Tibial nerve (tissue), 4 donors: ENCODE data around the gene SLC16A8. TPM values are rescaled to one million over a fixed set of nuclear protein-coding genes. Genes with fewer than 3 reads are reported as not detected.

Source experiments
- DNase-seq, 2 donors: peaks; one replicate each; pipeline ENCODE4 v3.0.0-alpha.2; 2019; ENCODE audit warnings: low spot score in 2 of 2
- H3K27ac ChIP-seq, 4 donors: fragments of 200-600 bp; sonication (generic) in 3 of 4; one replicate each; pipeline ENCODE4 v1.5.1; 2017 to 2019; ENCODE audit warnings: mild to moderate bottlenecking in 1 of 4
- H3K27me3 ChIP-seq, 2 donors: fragments of 200-600 bp; sonication (generic) in 1 of 2; one replicate each; pipeline versions ENCODE4 v1.5.1 to v1.6.0; 2017 to 2019
- H3K36me3 ChIP-seq, 3 donors: fragments of 200-600 bp; sonication (generic); one replicate each; pipeline ENCODE4 v1.5.1; 2018 to 2019
- H3K4me1 ChIP-seq, 4 donors: fragments of 200-600 bp; sonication (generic) in 3 of 4; one replicate each; pipeline ENCODE4 v1.5.1; 2017 to 2019
- H3K4me3 ChIP-seq, 4 donors: fragments of 200-600 bp; sonication (generic) in 3 of 4; one replicate each; pipeline ENCODE4 v1.5.1; 2017 to 2019; ENCODE audit warnings: mild to moderate bottlenecking in 1 of 4, moderate library complexity in 1 of 4
- H3K9me3 ChIP-seq, 4 donors: fragments of 200-600 bp; sonication (generic) in 3 of 4; one replicate each; pipeline ENCODE4 v1.5.1; 2017 to 2019
- CTCF ChIP-seq, 5 experiments: fragments of 200-600 bp in 3 of 5; fragments of 450-650 bp in 2 of 5; sonication (generic) in 3 of 5; IDR thresholded peaks; one replicate each; pipeline ENCODE4 v1.5.1; 2016 to 2019; ENCODE audit warnings: antibody characterized with exemption in 5 of 5, mild to moderate bottlenecking in 3 of 5, moderate library complexity in 2 of 5
- EP300 ChIP-seq, 2 donors: sonication (generic); formaldehyde crosslinking; IDR thresholded peaks; one replicate each; pipeline ENCODE4 v1.6.1; 2017; ENCODE audit warnings: antibody characterized with exemption in 2 of 2, mild to moderate bottlenecking in 1 of 2
- POLR2A ChIP-seq, 2 donors: fragments of 450-650 bp; IDR thresholded peaks; one replicate each; pipeline ENCODE4 v1.6.1; 2017; ENCODE audit warnings: antibody characterized with exemption in 2 of 2, mild to moderate bottlenecking in 2 of 2, moderate library complexity in 2 of 2
- WGBS, 2 donors: methylation state at CpG; one replicate each; pipeline ENCODE4 v1.1.5; 2018; 5-methylcytosine and 5-hydroxymethylcytosine counted together
- total RNA-seq, 4 donors: library from RNA; depleted of rRNA; stranded (reverse); fragments of >200 nt; gene quantifications; one replicate each; pipeline ENCODE4 v1.1.0, GENCODE V29; 2016

The SLC16A8 gene
- total RNA-seq, 4 donors from 2014 or later: 0.98 to 1.8 (median 1.4) TPM

DNA sequence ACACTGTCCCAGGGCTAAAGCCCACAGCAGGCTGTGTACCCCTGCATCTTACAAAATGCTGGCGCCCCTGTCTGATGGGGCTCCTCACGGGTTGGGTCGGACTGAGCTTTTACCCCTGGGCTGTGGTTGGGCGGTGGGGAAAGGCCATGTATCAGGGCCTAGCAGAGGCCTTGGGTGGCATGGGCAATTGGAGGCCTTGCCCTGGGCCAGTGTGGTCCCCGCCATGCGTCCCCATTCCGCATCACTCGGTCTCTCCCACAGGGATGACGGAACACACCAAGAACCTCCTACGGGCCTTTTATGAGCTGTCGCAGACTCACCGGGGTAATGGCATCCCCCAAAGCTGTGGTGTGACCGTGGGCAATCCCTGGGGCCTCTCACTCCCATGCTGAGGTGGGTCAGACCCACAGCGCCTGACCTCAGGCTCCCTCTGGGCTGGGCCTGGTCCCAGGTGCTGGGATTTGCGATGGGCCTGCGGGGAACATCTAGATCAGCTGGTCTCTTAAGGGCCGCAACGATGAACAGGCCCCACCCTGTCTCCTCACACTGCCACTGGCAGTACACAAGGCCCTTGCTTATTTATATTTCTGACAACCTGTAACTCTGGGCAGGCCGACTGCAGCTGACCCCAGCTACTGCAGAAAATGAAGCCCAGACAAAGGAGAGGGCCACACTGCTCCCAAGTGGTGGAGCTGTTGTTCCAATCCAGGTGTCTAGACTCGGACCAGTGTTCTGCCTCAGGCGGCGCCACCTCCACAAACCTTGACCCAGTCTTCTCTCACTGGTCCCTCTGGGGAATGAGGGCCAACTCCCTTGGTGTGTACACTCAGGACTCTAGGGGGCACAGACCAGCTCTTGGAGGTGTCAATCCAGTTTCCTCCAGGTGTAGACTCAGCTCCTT, 12.3 kb downstream of the SLC16A8 start:
- H3K36me3 ChIP-seq: peaks cover 4 to 88% (median 7%) of the 10 kb centered on the region in 3 donors
- peak overlapping the region; percentile 33 to 96 (median 68) for H3K27ac ChIP-seq
- H3K9me3 ChIP-seq: no peaks in the 10 kb centered on the region
- TF ChIP-seq CTCF (IDR thresholded peaks at IDR 0.05) (no peak), POLR2A (IDR thresholded peaks at IDR 0.05) (no peak), EP300 (IDR thresholded peaks at IDR 0.05) (no peak)
- H3K27me3 ChIP-seq: no peaks in the 10 kb centered on the region
- WGBS, 2 donors: 87 to 94% methylated on average over 7 to 19 of the region's 22 CpGs
- H3K4me3 ChIP-seq: no peak overlapping the region
- peaks cover 0 to 65% (median 12%) of the 10 kb centered on the region in 4 donors for H3K4me1 ChIP-seq
- no peak for DNase-seq

DNA sequence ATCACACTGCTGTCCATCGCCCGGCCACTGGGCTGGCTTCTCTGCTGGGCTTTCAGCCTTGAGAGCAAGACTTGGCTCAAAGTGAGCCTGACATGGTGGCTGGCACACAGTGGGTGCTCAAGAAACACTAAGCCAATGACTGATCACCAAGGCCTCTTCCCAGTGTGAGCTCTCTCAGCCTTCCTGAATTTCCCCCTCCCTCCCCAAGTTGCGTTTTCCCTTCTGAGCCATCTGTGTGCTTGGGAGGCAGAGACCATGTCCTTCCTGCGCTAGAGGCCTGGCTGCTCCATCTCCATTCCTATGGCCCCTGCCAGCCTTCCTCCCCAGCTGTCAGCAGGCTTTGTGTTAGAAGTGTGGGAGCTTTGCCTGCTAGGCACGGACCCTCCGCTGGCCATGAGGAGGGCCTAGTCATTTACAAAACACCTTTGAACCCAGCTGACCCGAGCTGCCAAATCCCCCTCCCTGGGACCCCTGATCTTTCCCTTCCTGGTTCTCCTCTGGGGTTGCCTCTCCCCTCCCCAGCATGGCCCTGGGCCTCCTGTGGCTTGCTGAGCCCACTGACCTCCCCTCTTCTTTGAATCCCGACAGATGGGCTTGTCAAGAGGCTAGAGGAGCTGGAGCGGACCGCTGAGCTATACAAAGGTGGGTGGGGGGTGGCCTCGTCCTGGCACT, 13.6 kb downstream of the SLC16A8 start:
- no peaks in the 10 kb centered on the region for H3K9me3 ChIP-seq
- TF ChIP-seq POLR2A (IDR thresholded peaks at IDR 0.05) (no peak), EP300 (IDR thresholded peaks at IDR 0.05) (no peak), CTCF (IDR thresholded peaks at IDR 0.05) (no peak)
- H3K36me3 ChIP-seq: peaks cover 4 to 97% (median 11%) of the 10 kb centered on the region in 3 donors
- 83% methylated on average over 9 to 11 of the region's 11 CpGs for WGBS, 2 donors
- peaks cover 0 to 59% (median 12%) of the 10 kb centered on the region in 4 donors for H3K4me1 ChIP-seq
- H3K4me3 ChIP-seq: no peak overlapping the region
- H3K27me3 ChIP-seq: no peaks in the 10 kb centered on the region
- peak overlapping the region; percentile 69 to 96 (median 84) for H3K27ac ChIP-seq
- no peak for DNase-seq

DNA sequence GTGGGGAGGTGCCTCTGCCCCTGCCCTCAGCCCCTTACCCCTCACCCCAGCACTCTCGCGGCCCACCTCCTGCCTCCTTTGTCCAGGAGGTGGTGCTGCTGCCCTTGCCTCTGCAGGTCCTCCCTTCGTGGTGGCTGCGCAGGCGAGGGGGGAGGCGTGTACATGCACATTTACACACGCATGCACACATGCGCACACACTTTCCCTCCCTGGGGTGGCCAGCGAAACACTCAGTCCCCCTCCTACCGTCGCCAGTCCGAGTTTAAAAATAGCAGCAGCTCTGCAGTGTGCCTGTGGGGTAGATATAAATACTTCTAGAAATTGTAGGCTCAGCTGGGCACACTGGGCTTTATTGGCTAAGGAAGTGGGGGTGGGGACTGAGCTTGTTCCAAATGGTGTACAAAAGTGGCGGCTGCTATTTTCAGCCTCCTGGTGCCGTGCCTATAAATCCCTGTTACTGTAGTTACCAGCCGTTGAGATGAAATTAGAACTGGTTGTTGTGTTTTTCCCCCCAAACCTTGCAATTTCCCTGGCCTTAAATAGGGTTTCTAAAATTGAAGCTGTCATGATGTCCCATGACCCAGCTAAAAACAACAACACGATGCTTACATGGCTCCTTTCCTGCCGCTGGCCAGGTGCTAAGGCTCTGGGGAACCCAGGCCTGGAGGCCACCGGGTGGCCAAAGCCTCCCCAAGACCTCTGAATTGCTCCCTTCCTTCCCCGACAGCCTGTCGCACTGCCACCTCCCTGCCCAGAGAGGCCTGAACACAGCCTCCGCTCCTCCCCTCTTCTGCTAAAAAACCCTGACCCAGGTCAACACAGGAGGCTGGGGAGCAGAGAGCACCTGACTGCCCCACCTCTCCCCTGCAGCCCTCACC, 14.4 kb downstream of the SLC16A8 start:
- TF ChIP-seq EP300 (IDR thresholded peaks at IDR 0.05) (peak; percentile 30 to 86), CTCF (IDR thresholded peaks at IDR 0.05) (peak; percentile 31 to 74 (median 69)), POLR2A (IDR thresholded peaks at IDR 0.05) (no peak)
- H3K27ac ChIP-seq: peak overlapping the region; percentile 69 to 96 (median 84)
- H3K4me1 ChIP-seq: peaks cover 0 to 51% (median 12%) of the 10 kb centered on the region in 4 donors
- H3K27me3 ChIP-seq: no peaks in the 10 kb centered on the region
- no peaks in the 10 kb centered on the region for H3K9me3 ChIP-seq
- H3K36me3 ChIP-seq: peaks cover 4 to 97% (median 19%) of the 10 kb centered on the region in 3 donors
- H3K4me3 ChIP-seq: no peak overlapping the region
- WGBS, 2 donors: 47 to 48% methylated on average over 21 of the region's 21 CpGs
- peak in 1 of 2 donors; percentile 38 for DNase-seq

GRCh38 chr22:38068641-38069371, 15.2 kb downstream of the SLC16A8 start:
- H3K4me1 ChIP-seq: peaks cover 0 to 51% (median 12%) of the 10 kb centered on the region in 4 donors
- no peaks in the 10 kb centered on the region for H3K9me3 ChIP-seq
- no peak for DNase-seq
- H3K4me3 ChIP-seq: no peak overlapping the region
- WGBS, 2 donors: 66 to 80% methylated on average over 13 of the region's 13 CpGs
- H3K36me3 ChIP-seq: peaks cover 4 to 97% (median 21%) of the 10 kb centered on the region in 3 donors
- peak overlapping the region; percentile 63 to 96 (median 80) for H3K27ac ChIP-seq
- H3K27me3 ChIP-seq: no peaks in the 10 kb centered on the region
- TF ChIP-seq EP300 (IDR thresholded peaks at IDR 0.05) (no peak), POLR2A (IDR thresholded peaks at IDR 0.05) (no peak), CTCF (IDR thresholded peaks at IDR 0.05) (no peak)
